Measurements from ENCODE around the gene SLC39A11. TPM values are rescaled to one million over a fixed set of nuclear protein-coding genes. Genes with fewer than 3 reads are reported as not detected.

SLC39A11 gene
- total RNA-seq, 1 donor from 2014 or later = 21.5 TPM

DNA sequence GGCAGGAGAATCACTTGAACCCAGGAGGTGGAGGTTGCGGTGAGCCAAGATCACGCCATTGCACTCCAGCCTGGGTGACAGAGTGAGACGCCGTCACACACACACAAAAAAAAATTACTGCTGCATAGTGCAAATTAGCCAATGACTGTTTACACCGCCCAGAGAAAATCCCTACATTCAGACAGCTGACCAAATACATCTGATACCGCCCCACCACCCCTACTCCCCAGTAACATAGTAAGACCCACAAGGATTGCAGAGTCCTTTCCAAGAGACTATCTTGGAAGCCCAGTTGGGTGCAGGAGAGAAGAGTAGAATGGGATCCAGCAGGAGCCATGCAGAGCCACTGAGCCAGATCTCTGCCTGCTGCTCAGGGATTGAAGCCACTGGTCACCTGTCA is 63.5 kb downstream of the SLC39A11 start:
- H3K79me2 ChIP-seq (ENCODE audit: insufficient read depth, low read length) = no peaks in the 10 kb centered on the region
- TF ChIP-seq EZH2 (IDR thresholded peaks at IDR 0.05; ENCODE audit: insufficient read depth, low read length) (no peak), CTCF (IDR thresholded peaks at IDR 0.05; ENCODE audit: insufficient read depth, low read depth, low read length) (no peak)
- no peaks in the 10 kb centered on the region for H3K27me3 ChIP-seq (ENCODE audit: insufficient read depth, low read length)
- DNase-seq (ENCODE audit: low read depth) = no peak
- no peak overlapping the region for H3K4me2 ChIP-seq (ENCODE audit: low read length)
- no peak overlapping the region for H3K27ac ChIP-seq (ENCODE audit: low read depth, low read length)
- Mint-ChIP-seq H3K36me3 (ENCODE audit: low read depth, unreplicated experiment) (peaks cover 13% of the 10 kb centered on the region), H3K27ac (ENCODE audit: unreplicated experiment) (no peak overlapping the region), H3K4me1 (ENCODE audit: low read depth, unreplicated experiment) (peaks cover 15% of the 10 kb centered on the region), H3K4me3 (ENCODE audit: unreplicated experiment) (no peak overlapping the region), H3K27me3 (ENCODE audit: low read depth, unreplicated experiment) (no peaks in the 10 kb centered on the region), H3K9me3 (ENCODE audit: unreplicated experiment) (no peaks in the 10 kb centered on the region)
- no peak overlapping the region for H3K9ac ChIP-seq (ENCODE audit: low read length)
- no peaks in the 10 kb centered on the region for H3K36me3 ChIP-seq (ENCODE audit: insufficient read depth, low read length)
- H3K4me3 ChIP-seq (ENCODE audit: insufficient read depth, low read depth, low read length) = no peak overlapping the region
- H3K4me1 ChIP-seq (ENCODE audit: insufficient read depth, low read length) = peaks cover 3% of the 10 kb centered on the region
- peaks cover 4% of the 10 kb centered on the region for H4K20me1 ChIP-seq (ENCODE audit: insufficient read depth, low read length)
- H2AFZ ChIP-seq (ENCODE audit: low read depth, low read length) = no peak overlapping the region
- no peak for FAIRE-seq
- no peaks in the 10 kb centered on the region for H3K9me3 ChIP-seq (ENCODE audit: insufficient read depth, low read depth, low read length)

DNA sequence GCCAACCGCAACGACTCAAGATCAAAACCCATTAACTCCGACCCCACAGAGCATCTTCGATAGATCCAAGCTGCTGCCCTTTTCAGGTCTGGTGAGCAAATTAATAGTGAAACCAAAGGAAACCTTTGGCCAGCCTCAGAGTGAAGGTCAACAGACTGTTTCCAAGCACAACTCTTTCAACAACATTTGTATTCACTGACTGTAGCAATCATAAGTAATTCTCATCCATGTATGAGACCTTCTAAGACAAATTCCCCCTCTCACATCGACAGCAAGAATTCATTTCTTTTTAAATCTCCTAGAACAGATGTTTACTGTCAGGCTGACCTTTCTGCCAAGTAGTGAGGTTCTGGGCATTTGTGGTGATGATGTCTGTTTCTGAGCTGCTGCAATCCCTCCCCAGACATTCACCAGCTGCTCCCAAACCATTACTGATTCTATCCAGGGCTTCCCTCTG is 64.2 kb downstream of the SLC39A11 start:
- Histone ChIP-seq H3K36me3 (ENCODE audit: insufficient read depth, low read length) (no peaks in the 10 kb centered on the region), H3K9me3 (ENCODE audit: insufficient read depth, low read depth, low read length) (no peaks in the 10 kb centered on the region), H2AFZ (ENCODE audit: low read depth, low read length) (no peak overlapping the region), H3K79me2 (ENCODE audit: insufficient read depth, low read length) (no peaks in the 10 kb centered on the region), H3K27me3 (ENCODE audit: insufficient read depth, low read length) (no peaks in the 10 kb centered on the region), H3K4me1 (ENCODE audit: insufficient read depth, low read length) (peaks cover 3% of the 10 kb centered on the region), H3K4me3 (ENCODE audit: insufficient read depth, low read depth, low read length) (no peak overlapping the region), H3K4me2 (ENCODE audit: low read length) (no peak overlapping the region), H4K20me1 (ENCODE audit: insufficient read depth, low read length) (peaks cover 4% of the 10 kb centered on the region), H3K27ac (ENCODE audit: low read depth, low read length) (no peak overlapping the region), H3K9ac (ENCODE audit: low read length) (no peak overlapping the region)
- no peak for FAIRE-seq
- TF ChIP-seq CTCF (IDR thresholded peaks at IDR 0.05; ENCODE audit: insufficient read depth, low read depth, low read length) = no peak
- TF ChIP-seq EZH2 (IDR thresholded peaks at IDR 0.05; ENCODE audit: insufficient read depth, low read length) = no peak
- DNase-seq (ENCODE audit: low read depth) = no peak
- Mint-ChIP-seq H3K36me3 (ENCODE audit: low read depth, unreplicated experiment) (peaks cover 9% of the 10 kb centered on the region), H3K27ac (ENCODE audit: unreplicated experiment) (no peak overlapping the region), H3K4me3 (ENCODE audit: unreplicated experiment) (no peak overlapping the region), H3K27me3 (ENCODE audit: low read depth, unreplicated experiment) (no peaks in the 10 kb centered on the region), H3K4me1 (ENCODE audit: low read depth, unreplicated experiment) (peaks cover 15% of the 10 kb centered on the region), H3K9me3 (ENCODE audit: unreplicated experiment) (peaks cover 4% of the 10 kb centered on the region)

- H3K9me3 ChIP-seq (ENCODE audit: insufficient read depth, low read depth, low read length) = no peaks in the 10 kb centered on the region
- peak overlapping the region; percentile 77 for H3K27ac Mint-ChIP-seq (ENCODE audit: unreplicated experiment)
- no peaks in the 10 kb centered on the region for H3K27me3 Mint-ChIP-seq (ENCODE audit: low read depth, unreplicated experiment)
- no peaks in the 10 kb centered on the region for H3K27me3 ChIP-seq (ENCODE audit: insufficient read depth, low read length)
- H2AFZ ChIP-seq (ENCODE audit: low read depth, low read length) = no peak overlapping the region
- H4K20me1 ChIP-seq (ENCODE audit: insufficient read depth, low read length) = peaks cover 4% of the 10 kb centered on the region
- H3K9ac ChIP-seq (ENCODE audit: low read length) = no peak overlapping the region
- TF ChIP-seq EZH2 (IDR thresholded peaks at IDR 0.05; ENCODE audit: insufficient read depth, low read length) (no peak), CTCF (IDR thresholded peaks at IDR 0.05; ENCODE audit: insufficient read depth, low read depth, low read length) (no peak)
- DNase-seq (ENCODE audit: low read depth) (peak; percentile 76), FAIRE-seq (peak; percentile 45)
- H3K36me3 ChIP-seq (ENCODE audit: insufficient read depth, low read length) = no peaks in the 10 kb centered on the region
- peaks cover 7% of the 10 kb centered on the region for H3K9me3 Mint-ChIP-seq (ENCODE audit: unreplicated experiment)
- H3K36me3 Mint-ChIP-seq (ENCODE audit: low read depth, unreplicated experiment) = peaks cover 9% of the 10 kb centered on the region
- no peak overlapping the region for H3K27ac ChIP-seq (ENCODE audit: low read depth, low read length)
- peaks cover 3% of the 10 kb centered on the region for H3K4me1 ChIP-seq (ENCODE audit: insufficient read depth, low read length)
- H3K4me1 Mint-ChIP-seq (ENCODE audit: low read depth, unreplicated experiment) = peaks cover 15% of the 10 kb centered on the region
- H3K4me3 Mint-ChIP-seq (ENCODE audit: unreplicated experiment) = peak overlapping the region; percentile 14
- H3K4me3 ChIP-seq (ENCODE audit: insufficient read depth, low read depth, low read length) = no peak overlapping the region
- peak overlapping the region; percentile 16 for H3K4me2 ChIP-seq (ENCODE audit: low read length)
- no peaks in the 10 kb centered on the region for H3K79me2 ChIP-seq (ENCODE audit: insufficient read depth, low read length)
These were observed 65.3 kb downstream of the SLC39A11 start for GRCh38 chr17:73027130-73027741.

Data from astrocyte (in vitro differentiated cells and primary cell).